HG03039 (cell line): ENCODE results near the gene PCGF5.
"Not testable (repeated sequence)": the region's sequence is repeated elsewhere in the genome, so short reads cannot be mapped to it uniquely, and the experiment has no call there.

Experiments used
- ATAC-seq: cut with Tn5 transposase; IDR thresholded peaks from one replicate; pipeline ENCODE4 v1.9.1; 2021; ENCODE audit warnings: mild to moderate bottlenecking, moderate library complexity; ENCODE audit not compliant: unreplicated experiment

Gene PCGF5

DNA sequence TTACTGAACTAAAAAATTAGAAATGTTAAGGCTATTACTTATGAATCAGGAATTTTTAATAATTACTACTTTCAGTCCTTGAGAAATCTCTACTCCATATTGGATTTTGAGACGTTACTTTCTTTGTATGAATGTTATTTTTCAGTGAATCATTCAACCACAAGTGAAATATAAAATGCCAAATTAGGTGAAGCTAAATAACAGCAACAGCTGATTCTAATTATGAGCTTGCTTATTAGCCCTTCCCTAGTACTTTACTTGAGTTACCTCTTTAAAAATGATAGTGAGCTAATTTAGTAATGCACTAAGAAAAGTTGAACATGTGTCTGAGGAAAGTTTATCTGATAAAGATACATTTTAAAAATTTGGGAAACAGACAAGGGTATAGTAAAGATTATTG lies 51.4 kb downstream of the PCGF5 start:
- no peak for ATAC-seq

DNA sequence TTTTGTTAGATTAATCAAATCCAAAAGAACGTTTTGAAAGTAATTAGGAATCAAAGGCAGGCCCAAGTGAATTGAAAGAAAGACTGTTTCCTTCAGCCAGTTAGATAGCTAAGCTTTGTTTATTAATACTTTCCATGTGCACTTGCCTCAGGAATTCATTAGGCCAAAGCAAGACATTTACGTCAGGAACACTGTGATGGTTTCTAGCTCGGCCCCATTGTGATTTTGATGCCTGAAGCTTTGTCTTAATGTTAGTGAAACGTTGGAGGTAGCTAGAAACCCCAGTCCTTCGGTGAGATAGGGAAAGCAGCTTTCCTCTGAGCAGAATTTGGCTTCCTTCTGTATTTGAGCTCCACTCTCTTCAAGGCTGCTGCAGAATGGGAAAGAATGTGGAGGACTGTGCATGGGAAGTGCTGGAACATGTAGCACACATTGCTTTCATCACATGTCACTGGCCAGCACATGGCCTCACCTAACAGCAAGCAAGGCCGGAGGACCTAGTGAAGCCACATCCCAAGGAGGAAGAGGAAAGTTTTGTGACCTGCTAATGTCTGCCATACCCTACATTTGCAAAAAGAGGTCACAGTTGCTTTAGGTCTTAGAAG lies 64.1 kb downstream of the PCGF5 start:
- ATAC-seq: no peak

DNA sequence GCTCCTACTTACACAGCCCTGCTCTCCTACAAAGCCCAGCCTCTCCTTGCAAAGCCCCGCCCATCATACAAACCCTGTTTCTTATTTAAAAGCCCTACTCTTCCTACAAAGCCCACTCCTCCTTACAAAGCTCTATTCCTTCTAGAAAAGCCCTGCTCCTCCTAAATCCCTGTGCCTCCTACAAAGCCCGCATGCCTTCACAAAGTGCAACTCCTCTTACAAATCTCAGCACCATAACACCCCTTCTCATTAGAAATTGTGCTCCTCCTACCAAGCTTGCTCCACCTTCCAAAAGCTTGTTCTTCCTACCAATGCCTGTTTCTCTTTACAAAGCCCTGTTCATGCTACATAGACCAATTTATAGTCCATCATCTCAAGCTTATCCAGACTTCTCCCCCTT lies 66.1 kb downstream of the PCGF5 start:
- ATAC-seq: no peak

DNA sequence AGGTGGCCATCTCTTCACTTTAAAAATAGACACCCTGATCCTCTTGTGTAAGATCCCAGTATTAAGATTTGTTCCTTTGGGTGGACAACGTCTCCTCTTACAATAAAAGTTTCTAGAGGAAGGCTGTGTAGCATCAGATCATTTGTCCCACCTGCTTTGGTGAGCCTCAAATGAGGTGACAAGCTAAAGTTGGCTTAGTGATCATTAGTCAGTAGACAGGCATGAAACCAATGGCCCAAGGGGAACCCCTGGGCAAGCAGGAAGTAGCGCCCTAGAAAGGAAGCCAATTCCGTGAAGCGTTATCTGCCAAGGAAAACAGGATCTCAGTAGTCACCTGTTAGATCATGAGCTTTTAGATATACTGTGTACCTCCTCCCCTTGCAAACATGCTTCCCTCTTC lies 66.8 kb downstream of the PCGF5 start:
- no peak for ATAC-seq

DNA sequence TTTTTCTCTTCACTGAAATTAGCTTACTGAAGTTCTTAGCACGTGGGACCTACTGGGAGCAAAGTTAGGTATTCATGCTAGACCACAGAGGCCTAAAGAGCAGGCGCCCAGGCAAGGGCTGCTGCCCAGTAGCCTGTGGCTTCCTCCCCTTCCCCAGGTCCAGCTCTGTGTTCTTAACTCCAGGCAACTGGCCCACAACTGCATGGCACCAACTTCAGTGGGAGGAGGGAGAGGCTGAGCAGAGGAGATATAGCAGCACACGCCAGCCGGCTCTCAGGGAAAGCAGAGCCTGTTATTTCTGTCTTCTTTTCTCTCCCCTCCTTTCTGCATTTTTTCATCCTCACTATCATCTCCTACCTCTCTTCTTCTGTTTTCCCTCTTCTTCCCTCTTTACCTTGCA lies 67.4 kb downstream of the PCGF5 start:
- no peak for ATAC-seq

DNA sequence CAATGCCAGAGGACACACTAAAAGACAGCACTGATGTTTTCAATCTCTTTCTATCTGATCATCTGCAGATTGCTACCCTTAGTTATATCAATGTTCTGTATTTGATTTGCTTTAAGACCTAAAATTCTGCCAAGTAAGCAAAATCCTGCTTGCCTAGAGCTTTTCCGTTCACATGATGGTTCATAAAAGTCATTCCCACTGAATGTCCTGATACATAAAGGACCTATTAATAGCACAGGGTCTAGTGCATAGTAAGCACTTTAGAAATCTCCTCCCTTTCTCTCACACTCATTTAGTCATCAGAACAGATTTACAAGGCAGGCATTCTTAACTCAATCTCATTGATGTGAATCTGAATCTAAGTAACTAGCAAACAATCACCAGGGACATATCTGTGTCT lies 68.8 kb downstream of the PCGF5 start:
- no peak for ATAC-seq

DNA sequence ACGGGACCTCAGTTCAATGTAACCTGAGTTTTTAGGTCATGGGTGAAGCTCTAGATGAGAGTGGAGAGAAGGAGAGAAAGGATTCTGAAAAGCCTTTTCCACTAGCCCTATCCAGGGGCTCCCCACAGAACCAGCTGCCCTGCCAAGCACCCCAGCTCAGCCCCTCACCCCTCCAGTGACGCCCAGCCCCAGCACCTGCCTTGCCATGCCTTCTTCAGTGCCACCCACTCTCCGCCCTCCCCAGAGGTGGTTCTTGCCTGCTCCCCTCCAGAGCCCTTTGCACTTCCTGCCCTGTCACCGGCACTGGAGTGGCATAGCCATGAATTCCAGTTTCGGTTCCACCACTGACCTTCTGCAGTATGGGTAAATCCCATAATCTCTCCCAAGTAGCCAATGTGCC lies 70.1 kb downstream of the PCGF5 start:
- no peak for ATAC-seq

DNA sequence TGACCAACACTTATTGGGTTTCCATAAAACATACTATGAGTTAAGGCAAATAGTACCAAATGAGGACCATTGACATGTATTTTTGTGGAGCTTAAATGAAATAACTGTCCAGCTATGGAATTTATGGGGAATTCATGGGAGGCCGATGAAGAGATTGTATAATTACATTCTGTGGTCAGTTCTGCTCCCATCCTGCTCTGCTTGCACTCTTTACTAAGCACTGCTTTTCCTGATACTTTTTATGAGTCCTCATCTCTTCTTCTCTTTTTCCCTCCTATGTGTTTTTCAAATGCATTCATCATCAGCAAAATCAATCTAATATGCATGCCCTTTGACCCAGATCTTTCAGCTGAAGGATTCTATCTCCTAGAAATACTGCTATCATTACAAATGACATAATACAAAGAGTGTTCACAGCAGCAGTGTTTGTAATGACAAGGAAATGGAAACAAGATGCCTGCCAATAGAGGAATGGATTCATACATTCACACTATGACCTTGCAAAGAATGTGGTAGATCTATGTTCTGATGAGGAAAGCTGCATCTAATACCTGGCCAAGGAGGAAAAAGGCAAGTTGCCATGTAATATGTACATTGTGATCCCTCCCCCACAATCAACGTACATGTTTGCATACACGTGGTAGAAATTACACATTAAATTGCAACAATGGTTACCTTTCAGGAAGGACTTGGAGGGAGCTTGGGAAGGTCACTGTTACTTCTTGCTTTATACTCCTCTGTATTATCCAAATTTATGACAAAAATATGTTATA lies 73.9 kb downstream of the PCGF5 start:
- no peak for ATAC-seq

DNA sequence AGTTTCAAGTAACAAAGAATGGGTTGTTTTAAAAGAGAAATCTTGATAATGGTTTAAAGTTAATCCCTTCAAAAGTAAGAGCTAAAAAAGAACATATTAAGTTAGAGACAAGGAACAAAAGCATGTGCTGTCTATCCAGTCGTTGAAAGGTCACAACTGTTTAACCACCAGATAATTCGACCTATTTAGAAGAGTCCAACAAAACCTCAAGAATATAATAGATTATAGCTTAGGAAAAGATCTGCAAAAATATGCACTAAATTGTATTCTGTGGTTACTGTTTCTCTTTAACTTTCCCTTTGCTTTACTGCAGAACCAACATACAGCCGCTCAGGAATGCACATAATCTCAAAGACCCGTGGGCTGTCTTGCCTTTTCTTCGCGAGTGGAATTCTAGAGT lies 74.9 kb downstream of the PCGF5 start:
- ATAC-seq: no peak

DNA sequence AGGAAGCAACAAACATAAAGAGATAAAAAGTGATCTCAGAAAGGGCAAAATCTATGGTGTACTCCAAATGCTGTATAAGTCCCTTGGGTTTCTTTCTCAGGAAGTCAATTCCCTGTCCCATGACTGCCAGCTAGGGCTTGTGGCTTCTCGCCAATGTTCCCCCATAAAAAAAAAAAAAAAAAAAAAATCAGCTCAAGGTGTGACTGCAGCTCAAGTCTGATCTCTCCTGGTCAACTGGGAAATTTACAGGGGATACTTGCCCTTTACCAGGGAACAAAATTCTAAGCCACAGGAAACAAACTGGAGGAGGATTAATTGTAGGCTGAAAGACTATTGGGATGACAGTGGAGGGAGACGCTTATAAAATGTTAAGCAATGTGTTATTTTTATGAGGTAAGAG lies 76.0 kb downstream of the PCGF5 start:
- no peak for ATAC-seq

DNA sequence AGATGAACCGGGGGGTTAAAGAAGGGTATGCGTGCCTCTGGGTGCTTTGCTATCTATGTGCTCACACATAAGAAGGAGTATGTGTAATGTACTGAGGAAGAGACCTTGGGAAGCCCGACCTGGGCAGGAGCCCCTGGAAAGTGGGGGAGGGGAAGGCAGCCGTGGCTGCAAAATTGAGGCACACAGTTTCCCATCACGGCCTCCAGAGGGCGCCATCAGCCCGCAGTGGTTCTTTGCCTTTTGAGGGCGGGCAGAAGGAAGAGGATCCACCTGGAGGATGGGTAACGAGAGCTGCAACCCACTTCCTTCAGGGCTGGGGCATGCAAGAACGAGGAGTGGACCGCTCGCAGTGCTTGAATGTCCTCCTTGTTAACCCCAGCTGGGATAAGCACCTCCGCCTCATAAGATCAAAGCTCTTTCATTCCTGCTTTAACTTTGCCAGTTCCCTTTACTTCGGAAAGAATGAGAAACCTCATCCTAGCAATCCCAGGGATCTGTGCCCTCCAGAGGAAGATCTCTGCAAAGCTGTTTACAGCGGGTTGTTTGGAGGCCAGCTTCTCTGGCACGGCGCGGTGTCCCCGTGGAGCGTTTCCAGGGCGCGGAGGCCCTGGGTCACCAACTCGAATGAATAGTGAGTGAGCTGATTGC lies 77.9 kb downstream of the PCGF5 start:
- peak; percentile 82 for ATAC-seq

DNA sequence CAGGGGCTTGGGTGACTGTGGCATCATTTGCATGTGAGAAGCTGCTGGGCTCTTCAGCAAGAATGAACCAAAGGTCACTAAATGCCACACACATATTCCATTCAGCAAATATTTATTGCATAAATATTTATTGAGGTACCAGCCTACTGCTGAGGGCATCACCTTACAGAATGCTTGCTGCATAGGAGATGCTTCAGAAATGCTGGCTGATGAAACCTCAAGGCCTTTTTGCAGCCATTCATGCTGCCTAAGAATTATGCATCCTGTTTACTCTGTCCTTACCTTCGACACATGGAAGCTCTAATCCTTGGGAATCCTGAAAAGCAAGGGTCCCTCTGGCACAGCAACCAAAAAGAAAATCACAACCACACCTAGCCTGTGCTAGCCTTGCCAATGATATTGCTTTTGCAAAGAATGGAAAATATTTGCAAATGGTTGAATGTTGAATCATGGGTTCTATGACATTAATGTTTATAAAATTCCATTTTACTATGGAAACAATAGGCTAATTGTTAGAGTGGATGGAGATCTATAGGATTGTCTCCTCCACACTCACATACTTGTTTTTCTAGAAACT lies 79.6 kb downstream of the PCGF5 start:
- ATAC-seq: no peak

DNA sequence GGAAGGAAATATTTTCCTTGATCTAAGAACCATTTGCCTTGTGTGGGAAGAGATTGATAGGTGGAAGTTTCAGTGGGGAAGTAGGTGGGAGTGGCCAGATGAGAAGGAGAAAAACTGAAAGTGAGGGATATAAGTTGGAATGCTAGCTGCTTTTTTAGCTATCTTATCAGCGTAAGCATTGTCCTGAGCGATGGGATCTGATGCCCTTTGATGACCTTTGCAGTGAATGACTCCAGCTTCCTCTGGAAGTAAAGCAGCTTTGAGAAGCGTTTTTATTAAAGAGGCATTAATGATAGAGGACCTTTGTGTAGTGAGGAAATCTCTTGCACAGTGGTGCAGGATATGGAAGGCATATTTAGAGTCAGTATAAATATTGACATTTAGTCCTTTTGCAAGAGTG lies 82.5 kb downstream of the PCGF5 start:
- ATAC-seq: not testable (repeated sequence)

DNA sequence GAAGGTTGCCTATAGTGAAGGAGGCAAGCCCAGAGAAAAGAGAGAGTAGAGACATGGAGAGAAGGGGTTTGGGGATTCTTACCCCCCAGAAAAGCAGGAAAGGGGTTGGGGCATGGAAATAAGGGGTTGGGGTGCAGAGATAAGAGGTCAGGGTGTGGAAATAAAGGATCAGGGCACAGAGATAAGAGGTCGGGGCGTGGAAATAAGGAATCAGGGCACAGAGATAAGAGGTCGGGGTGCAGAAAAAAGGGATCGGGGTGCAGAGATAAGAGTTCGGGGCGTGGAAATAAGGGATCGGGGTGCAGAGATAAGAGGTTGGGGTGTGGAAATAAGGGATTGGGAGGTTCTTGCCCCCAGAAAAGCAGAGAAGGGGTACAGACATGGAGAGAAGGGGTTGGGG lies 85.5 kb downstream of the PCGF5 start:
- not testable (repeated sequence) for ATAC-seq

DNA sequence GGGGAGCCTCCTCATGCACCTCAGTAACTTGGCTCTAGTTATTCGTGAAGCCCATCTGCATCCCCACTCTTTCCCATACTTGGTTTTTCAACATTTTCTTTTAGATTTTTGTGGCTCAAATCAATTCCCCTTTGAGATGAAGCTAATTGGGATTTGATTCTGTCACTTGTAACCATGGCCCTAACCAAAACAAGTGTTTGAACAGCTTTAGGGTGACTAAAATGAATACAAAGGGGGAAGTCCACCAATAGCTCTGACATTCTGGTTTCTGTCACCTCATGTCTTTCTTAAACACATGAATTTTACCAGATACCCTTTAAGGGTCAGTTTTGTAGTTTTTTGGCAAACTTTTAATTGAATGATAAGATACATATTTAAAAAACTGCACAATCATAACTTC lies 87.0 kb downstream of the PCGF5 start:
- peak; percentile 53 for ATAC-seq

DNA sequence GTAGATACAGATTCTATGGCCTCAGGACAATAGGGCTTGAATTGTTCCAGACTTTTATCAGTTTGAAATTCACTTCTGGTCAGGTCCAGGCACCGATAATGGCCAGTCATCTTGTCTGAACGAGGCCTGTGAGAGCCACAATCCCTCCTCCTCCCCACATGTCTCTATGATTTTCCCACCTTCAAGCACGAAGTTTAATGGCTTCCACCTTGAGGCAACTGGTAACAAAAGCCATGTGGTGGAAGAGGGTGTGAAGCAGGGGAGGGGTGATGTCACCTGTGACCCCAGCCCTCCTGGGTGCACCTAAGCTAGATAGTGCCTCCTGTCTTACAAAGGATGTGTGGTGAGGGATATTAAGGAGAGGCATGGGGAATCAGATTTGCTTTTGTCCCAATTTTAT lies 89.2 kb downstream of the PCGF5 start:
- no peak for ATAC-seq

DNA sequence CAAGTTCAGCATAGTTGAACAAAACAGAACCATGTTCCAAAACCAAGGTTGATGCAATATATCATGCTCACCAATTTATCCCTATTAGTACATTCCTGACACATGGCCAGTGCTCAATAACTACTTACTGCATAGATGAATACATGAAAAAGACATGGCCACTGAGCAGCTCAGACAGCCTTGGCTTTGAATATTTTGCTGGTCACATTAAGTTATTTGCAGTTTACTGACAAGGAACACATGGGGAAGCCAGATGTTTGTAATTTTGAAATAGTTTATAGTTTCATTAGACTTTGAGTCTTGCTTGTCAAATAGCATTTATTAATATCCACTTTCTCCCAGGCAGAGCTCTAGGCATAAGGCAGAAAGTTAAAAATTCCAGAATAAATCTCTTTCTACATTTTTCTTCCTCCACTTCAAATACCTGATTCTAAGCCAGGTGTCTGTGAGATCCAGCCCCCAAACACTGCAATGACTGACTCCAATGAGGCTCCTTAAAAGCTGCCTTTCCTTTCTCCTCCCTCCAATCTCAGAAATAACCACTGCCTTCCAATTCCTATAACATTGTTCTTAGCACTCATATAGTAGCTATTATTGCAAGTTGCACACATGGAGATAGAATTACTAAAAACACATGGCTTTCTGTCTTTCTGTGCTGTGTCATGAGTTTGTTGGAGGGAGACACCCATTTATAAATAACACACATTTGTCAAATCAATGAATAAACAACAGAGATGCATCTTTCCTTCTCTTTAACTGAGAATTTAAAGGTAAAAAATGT lies 91.3 kb downstream of the PCGF5 start:
- no peak for ATAC-seq

DNA sequence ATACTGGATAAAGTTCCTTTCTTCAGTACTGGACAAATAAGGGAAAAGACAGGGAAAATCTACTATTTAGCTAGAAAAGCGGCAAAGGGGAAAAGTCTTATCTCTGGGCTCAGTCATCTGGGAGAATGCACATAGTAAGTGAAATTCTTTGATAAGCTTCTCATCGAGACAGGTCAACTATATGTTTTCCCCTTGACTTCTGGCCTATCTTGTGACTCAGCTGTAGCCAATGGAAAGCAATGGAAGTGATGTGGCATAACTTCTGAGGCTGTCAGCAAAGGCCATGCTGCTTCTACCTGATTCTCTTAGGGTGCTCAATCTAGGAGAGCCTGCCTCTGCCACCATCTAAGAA lies 91.9 kb downstream of the PCGF5 start:
- no peak for ATAC-seq

DNA sequence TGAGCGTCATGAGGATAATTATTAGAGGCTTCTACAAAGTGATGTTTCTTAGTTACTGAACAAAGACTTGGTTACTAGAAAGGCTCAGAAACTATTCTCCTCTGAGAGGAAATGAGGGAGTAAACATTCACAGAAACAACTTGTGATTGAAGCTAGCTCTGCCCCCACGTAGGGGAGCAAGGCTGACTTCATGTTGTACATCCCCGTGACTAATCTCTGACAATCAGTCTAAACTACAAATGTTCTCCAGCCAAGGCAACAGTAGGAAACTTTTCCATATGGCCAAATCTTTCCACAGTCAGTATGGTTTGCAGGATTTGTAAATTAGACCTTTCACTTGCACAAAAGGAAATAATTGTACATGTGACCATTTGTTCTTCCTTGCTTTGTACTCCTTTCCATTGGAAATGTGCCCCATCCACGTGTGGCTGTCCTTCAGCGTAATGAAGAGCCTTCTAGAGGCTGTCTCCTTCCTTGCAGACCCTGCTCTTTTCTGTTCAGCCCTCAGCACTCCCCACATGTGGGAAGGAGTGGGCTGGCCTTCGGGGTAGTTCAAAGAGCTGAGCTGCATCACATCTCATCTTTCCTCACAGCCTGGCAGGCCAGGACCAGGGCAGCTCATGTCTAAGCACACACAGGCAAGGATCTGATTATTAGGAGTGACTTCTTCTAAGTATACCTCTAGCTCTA lies 93.5 kb downstream of the PCGF5 start:
- no peak for ATAC-seq

DNA sequence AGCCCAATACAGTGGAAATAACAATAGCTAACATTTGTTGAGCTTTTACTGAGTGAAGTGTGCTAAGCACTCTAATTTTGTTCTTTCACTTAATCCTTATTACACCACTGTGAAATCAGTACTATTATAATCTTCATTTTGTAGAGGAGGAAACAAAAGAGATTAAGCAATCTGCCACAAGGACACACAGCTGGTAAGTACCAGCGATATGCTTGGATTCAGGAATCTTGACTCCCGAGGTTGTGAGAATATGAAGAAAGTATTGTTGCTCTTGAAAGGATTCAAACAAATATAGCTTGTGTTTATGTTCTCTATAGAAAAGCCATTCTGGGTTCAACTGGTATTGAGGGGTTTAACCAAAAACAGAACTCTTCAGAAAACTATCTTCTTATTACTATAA lies 96.0 kb downstream of the PCGF5 start:
- ATAC-seq: no peak

DNA sequence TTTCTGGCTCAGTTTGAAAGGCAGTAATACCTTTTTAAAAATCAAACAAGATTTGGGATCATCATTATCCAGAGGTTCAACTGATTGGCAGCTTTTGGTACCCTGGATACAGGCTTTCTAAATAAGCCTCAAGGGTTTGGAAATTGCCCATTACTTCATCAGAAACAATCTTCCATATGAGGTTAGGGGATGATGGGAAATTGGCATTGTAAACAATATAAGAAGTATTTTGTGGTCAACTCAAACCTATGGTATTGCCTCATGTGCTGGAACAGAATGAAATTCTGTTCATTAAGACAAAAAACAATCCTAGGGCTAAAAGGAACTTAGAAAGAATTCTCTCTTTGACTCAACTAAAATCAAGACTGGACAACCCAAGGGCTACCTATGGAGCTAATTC lies 97.1 kb downstream of the PCGF5 start:
- ATAC-seq: no peak
